ENCODE results near the gene UQCRHL. TPM values are rescaled to one million over a fixed set of nuclear protein-coding genes. Genes with fewer than 3 reads are reported as not detected.
A peak's percentile ranks its signal among the peaks of the same experiment; 100 is the strongest.

Gene UQCRHL
- polyA plus RNA-seq, 2 of the 4 experiments (the other 2 are of a cell fraction): 0.68 to 4.1 TPM

GRCh38 chr1:15835205-15835740, 27.8 kb upstream of the UQCRHL start:
- TF ChIP-seq POLR2A (IDR thresholded peaks at IDR 0.05; ENCODE audit: low read length): peak; percentile 26
- TF ChIP-seq, protein P1, sequence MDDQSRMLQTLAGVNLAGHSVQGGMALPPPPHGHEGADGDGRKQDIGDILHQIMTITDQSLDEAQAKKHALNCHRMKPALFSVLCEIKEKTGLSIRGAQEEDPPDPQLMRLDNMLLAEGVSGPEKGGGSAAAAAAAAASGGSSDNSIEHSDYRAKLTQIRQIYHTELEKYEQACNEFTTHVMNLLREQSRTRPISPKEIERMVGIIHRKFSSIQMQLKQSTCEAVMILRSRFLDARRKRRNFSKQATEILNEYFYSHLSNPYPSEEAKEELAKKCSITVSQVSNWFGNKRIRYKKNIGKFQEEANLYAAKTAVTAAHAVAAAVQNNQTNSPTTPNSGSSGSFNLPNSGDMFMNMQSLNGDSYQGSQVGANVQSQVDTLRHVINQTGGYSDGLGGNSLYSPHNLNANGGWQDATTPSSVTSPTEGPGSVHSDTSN (IDR thresholded peaks at IDR 0.05): no peak
- no peak for TF ChIP-seq BHLHE40 (IDR thresholded peaks at IDR 0.05; ENCODE audit: low read depth, low read length)
- peak; percentile 24 to 49; a peak in 3 of 5 replicates for TF ChIP-seq JUN (IDR thresholded peaks at IDR 0.05)
- no peak for TF ChIP-seq NR3C1 (IDR thresholded peaks at IDR 0.05)
- TF ChIP-seq PHF8 (IDR thresholded peaks at IDR 0.05; ENCODE audit: borderline replicate concordance, low read depth): 0 out of 2 replicates have a peak, but pooled peaks have one; percentile 8
- no peak for TF ChIP-seq RCOR1 (IDR thresholded peaks at IDR 0.05; ENCODE audit: low read depth, low read length)
- Histone ChIP-seq H3K4me1 (peaks cover 20% of the 10 kb centered on the region), H3K9me3 (no peaks in the 10 kb centered on the region), H3K4me2 (peak overlapping the region; percentile 89), H3K4me3 (peak overlapping the region; percentile 77), H3K27ac (peak overlapping the region; percentile 98 to 100)
- 1% methylated on average over 17 of the region's 37 CpGs for WGBS (ENCODE audit: missing lambda C conversion rate)
- CTCF ChIA-PET: interaction anchor here (1.6 kb wide), 1 partner anchor 20 kb away, joined by 4 read pairs; no protein-coding TSS in a partner anchor
- no peak for DNase-seq (ENCODE audit: low read depth in 1 of 2, low spot score in 1 of 2)
- ATAC-seq: peak; percentile 48 to 49
- FAIRE-seq: no peak
- POLR2A ChIA-PET: interaction anchor here (0.6 to 5.4 kb wide), 6 partner anchors 9 to 217 kb away, joined by 3 to 98 read pairs (median 8); partner anchors contain the start of gene SPEN

DNA sequence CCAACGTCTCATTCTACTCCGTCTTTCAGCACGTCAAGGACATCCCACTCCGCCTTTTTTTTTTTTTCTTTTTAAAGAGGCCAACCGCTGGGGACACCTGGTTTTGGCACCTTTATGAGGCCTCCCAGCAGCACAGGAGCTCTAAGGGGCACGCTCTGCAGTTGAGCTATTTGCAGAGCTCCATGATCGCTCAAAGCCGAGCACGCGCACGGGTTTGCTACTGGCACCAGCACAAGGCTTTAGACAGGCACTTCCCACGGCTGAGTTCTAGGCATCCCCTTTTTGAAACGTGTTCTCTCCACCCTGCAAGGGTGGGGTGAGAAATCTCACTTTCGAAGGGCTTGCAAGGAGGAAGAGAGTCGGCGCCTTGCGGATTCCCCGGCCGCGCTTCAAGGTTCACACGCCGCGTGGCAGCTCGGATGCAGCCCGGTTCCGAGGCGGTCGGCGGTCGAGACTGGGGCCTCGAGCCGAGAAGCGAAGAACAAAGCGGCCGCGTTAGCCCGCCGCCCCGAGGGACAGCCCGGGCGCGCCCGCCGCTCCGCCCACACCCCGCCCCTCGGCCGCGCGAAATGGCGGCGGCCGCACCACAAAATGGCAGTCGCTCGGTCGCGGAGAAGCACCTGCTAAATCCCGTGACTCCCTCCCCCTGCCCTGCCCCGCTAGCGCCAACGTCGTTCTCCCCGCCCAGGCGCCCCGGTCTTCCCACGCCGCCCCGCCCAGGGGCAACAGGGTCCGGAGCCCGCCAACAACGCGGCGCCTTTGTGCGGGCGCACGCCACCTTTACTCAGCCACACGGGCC, 27.2 kb upstream of the UQCRHL start:
- WGBS (ENCODE audit: missing lambda C conversion rate): under 1% methylated on average over 24 of the region's 77 CpGs
- ATAC-seq: peak; percentile 77 to 80
- no peak for FAIRE-seq

DNA sequence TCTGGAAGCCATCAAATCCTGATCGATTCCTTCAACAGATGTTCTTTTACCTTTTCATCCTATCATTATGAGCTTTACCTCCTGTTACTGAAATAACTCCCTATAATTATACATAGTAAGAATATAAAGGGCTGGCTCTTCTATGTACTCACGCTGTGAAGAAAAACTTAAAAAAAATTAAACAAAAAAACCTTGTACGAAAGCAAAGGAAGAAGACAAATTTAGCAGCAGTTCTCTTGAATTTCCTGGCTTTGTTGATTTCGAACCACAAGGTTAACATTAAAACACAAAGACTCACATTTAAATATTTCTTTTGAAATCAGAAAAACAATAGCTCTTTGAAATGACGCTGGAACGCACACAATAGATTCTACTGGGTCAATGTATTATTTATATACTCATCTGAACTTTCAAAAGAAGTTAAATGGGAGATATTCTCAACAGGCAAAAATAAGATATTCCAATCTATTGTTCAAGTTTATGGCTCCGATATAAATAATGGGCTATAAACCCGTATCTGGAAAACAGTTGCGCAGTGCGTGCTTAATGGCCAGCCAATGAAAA, 26.5 kb upstream of the UQCRHL start:
- FAIRE-seq: no peak
- ChIA-PET POLR2A (interaction anchor here (0.6 to 5.4 kb wide), 13 partner anchors 8 to 138 kb away, joined by 3 to 98 read pairs (median 4); partner anchors contain the start of gene SPEN), CTCF (interaction anchor here (0.7 to 3.9 kb wide), 7 partner anchors 14 to 104 kb away, joined by 3 to 17 read pairs (median 6); partner anchors contain the start of gene SPEN)
- peak overlapping the region; percentile 77 for H3K4me3 ChIP-seq
- ATAC-seq: no peak
- H3K9me3 ChIP-seq: no peaks in the 10 kb centered on the region
- WGBS (ENCODE audit: missing lambda C conversion rate): 1% methylated on average over 10 of the region's 10 CpGs
- TF ChIP-seq FOSB (CRISPR knock-in tag; IDR thresholded peaks at IDR 0.05): no peak
- no peak for TF ChIP-seq MYC (IDR thresholded peaks at IDR 0.05; ENCODE audit: borderline replicate concordance, low read length)
- no peak for TF ChIP-seq HOXB5 (CRISPR knock-in tag; IDR thresholded peaks at IDR 0.05)
- no peak for TF ChIP-seq GATA3 (IDR thresholded peaks at IDR 0.05; ENCODE audit: borderline replicate concordance)
- TF ChIP-seq BCL3 (IDR thresholded peaks at IDR 0.05): 0 out of 3 replicates have a peak, but pooled peaks have one; percentile 1
- TF ChIP-seq NFE2L2 (conservative IDR thresholded peaks at IDR 0.05; ENCODE audit: low read length): no peak
- TF ChIP-seq FOSL2 (IDR thresholded peaks at IDR 0.05): no peak
- TF ChIP-seq FOSL2 (CRISPR knock-in tag; IDR thresholded peaks at IDR 0.05): no peak
- no peak for TF ChIP-seq REST (IDR thresholded peaks at IDR 0.05)
- H3K4me1 ChIP-seq: peaks cover 20% of the 10 kb centered on the region
- H3K27ac ChIP-seq: peak overlapping the region; percentile 98 to 100
- H3K4me2 ChIP-seq: peak overlapping the region; percentile 89
- DNase-seq (ENCODE audit: low read depth in 1 of 2, low spot score in 1 of 2): no peak

More for the DNA sequence above, 27.2 kb upstream of the UQCRHL start:
- no peak for TF ChIP-seq FOSL2 (IDR thresholded peaks at IDR 0.05)
- no peak for TF ChIP-seq FOSL2 (CRISPR knock-in tag; IDR thresholded peaks at IDR 0.05)
- TF ChIP-seq MAZ (IDR thresholded peaks at IDR 0.05; ENCODE audit: borderline replicate concordance, low read depth, low read length): 0 out of 2 replicates have a peak, but pooled peaks have one; percentile 38
- peak; percentile 16; the same call in 1 of the 2 replicates for TF ChIP-seq PHF8 (IDR thresholded peaks at IDR 0.05; ENCODE audit: borderline replicate concordance, low read depth)
- peak; percentile 79 for TF ChIP-seq E2F6 (IDR thresholded peaks at IDR 0.05; ENCODE audit: borderline replicate concordance, low read depth)
- 0 out of 2 replicates have a peak, but pooled peaks have one; percentile 25 for TF ChIP-seq HOXB5 (CRISPR knock-in tag; IDR thresholded peaks at IDR 0.05)
- peak; percentile 63; the same call in 1 of the 2 replicates for TF ChIP-seq POLR2A (IDR thresholded peaks at IDR 0.05; ENCODE audit: low read length)
- peak; percentile 14 to 76; a peak in 2 of 5 replicates for TF ChIP-seq JUN (IDR thresholded peaks at IDR 0.05)
- TF ChIP-seq HDAC2 (IDR thresholded peaks at IDR 0.05): no peak
- TF ChIP-seq, protein P2, sequence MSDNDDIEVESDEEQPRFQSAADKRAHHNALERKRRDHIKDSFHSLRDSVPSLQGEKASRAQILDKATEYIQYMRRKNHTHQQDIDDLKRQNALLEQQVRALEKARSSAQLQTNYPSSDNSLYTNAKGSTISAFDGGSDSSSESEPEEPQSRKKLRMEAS (IDR thresholded peaks at IDR 0.05): peak; percentile 84
- H3K4me3 ChIP-seq: peak overlapping the region; percentile 77
- H3K27ac ChIP-seq: peak overlapping the region; percentile 98 to 100
- CTCF ChIA-PET: interaction anchor here (0.7 to 3.9 kb wide), 6 partner anchors 13 to 103 kb away, joined by 3 to 17 read pairs (median 5); partner anchors contain the start of gene SPEN
- POLR2A ChIA-PET: interaction anchor here (0.7 to 5.4 kb wide), 9 partner anchors 13 to 138 kb away, joined by 3 to 98 read pairs (median 4); partner anchors contain the start of gene SPEN
- H3K4me1 ChIP-seq: peaks cover 20% of the 10 kb centered on the region
- peak; percentile 55 to 90 for DNase-seq (ENCODE audit: low read depth in 1 of 2, low spot score in 1 of 2)
- peak overlapping the region; percentile 89 for H3K4me2 ChIP-seq
- H3K9me3 ChIP-seq: no peaks in the 10 kb centered on the region

Measured in A549 (cell line).